ENCODE data around the gene NAAA. TPM values are rescaled to one million over a fixed set of nuclear protein-coding genes. Genes with fewer than 3 reads are reported as not detected.

The NAAA gene
- 26.1 TPM for total RNA-seq
- polyA plus RNA-seq: 21.7 TPM
- long read RNA-seq, donor 1: 0 reads
- long read RNA-seq, donor 2: 0 reads
- long read RNA-seq, donor 3, partial matches to known transcripts: 0 of 5 reads
- long read RNA-seq, donor 3, other reads (novel, unspliced or antisense): 0 of 5 reads
- long read RNA-seq, donor 4, transcript NAAA-201 (11 exons, 1,900 nt): major isoform, 6 of 6 reads
- long read RNA-seq, donor 4, partial matches to known transcripts: 0 of 6 reads
- long read RNA-seq, donor 4, other reads (novel, unspliced or antisense): 0 of 6 reads
- long read RNA-seq, donor 5, transcript NAAA-201 (11 exons, 1,900 nt): major isoform, 5 of 16 reads
- long read RNA-seq, donor 5, partial matches to known transcripts: 5 of 16 reads
- long read RNA-seq, donor 5, other reads (novel, unspliced or antisense): 0 of 16 reads
- long read RNA-seq, donor 6, partial matches to known transcripts: 0 of 4 reads
- long read RNA-seq, donor 6, other reads (novel, unspliced or antisense): 0 of 4 reads
- long read RNA-seq, donor 7, partial matches to known transcripts: 11 of 16 reads
- long read RNA-seq, donor 7, other reads (novel, unspliced or antisense): 0 of 16 reads
- long read RNA-seq, donor 8, partial matches to known transcripts: 0 of 3 reads
- long read RNA-seq, donor 8, other reads (novel, unspliced or antisense): 0 of 3 reads
- long read RNA-seq, donor 9, transcript NAAA-201 (11 exons, 1,900 nt): major isoform, 5 of 5 reads
- long read RNA-seq, donor 9, partial matches to known transcripts: 0 of 5 reads
- long read RNA-seq, donor 9, other reads (novel, unspliced or antisense): 0 of 5 reads
- long read RNA-seq, donor 10, partial matches to known transcripts: 0 of 2 reads
- long read RNA-seq, donor 10, other reads (novel, unspliced or antisense): 0 of 2 reads

DNA sequence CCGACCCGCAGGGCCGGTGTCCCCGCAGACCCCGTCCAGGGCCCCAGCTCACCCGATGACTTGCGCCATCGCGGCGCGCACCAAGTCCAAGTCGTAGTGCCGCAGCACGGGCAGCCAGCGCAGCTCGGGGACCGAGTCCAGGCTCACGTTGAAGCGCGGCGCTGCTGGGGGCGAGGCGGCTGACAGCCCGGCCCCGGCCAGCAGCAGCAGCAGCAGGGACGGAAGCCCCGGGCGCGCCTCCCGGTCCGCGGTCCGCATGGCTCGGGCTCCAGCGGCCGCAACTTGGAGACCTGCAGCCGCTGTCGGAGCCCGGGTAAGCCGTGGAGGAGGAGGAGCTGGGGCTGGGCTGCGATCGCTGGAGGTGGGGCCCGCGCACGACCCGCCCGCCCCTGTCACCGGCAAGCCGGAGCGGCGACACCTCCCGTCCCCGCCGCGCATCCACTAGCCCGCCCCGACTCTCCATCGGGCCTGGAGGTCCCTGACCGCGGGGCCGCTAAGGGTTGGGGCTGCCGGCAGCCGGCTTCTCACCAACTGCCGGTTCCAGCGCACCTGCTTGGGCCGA is at the start of gene NAAA:
Gene NAAA, minus strand, starts transcription at position 322 of the 562 bp plus-strand sequence. Its CDS starts 64 bp downstream, at position 258.
- Histone ChIP-seq H3K36me3 (ENCODE audit: control insufficient read depth in 2 of 2, insufficient read depth in 2 of 2, low read length in 1 of 2) (peaks cover 0 to 3% of the 10 kb centered on the region in 2 donors), H3K9me3 (ENCODE audit: control insufficient read depth in 2 of 2, insufficient read depth in 1 of 2, low read length in 1 of 2) (no peaks in the 10 kb centered on the region), H3K27me3 (ENCODE audit: control insufficient read depth in 2 of 2, insufficient read depth in 1 of 2, low read length in 1 of 2) (peaks cover 0 to 10% of the 10 kb centered on the region in 2 donors), H3K4me1 (ENCODE audit: control insufficient read depth in 2 of 2, insufficient read depth in 2 of 2, low read length in 2 of 2) (peaks cover 4 to 8% of the 10 kb centered on the region in 2 donors), H3K4me3 (ENCODE audit: low read length in 2 of 2) (peak within 1 kb of the TSS; percentile 72 to 80), H3K27ac (ENCODE audit: low read depth in 1 of 2, low read length in 1 of 2) (peak within 1 kb of the TSS; percentile 53 to 70)
- WGBS: under 1% methylated on average over 66 of the region's 66 CpGs
- peak; percentile 8 to 70 (median 46) for DNase-seq (ENCODE audit: low read depth in 6 of 9, low spot score in 9 of 9)

DNA sequence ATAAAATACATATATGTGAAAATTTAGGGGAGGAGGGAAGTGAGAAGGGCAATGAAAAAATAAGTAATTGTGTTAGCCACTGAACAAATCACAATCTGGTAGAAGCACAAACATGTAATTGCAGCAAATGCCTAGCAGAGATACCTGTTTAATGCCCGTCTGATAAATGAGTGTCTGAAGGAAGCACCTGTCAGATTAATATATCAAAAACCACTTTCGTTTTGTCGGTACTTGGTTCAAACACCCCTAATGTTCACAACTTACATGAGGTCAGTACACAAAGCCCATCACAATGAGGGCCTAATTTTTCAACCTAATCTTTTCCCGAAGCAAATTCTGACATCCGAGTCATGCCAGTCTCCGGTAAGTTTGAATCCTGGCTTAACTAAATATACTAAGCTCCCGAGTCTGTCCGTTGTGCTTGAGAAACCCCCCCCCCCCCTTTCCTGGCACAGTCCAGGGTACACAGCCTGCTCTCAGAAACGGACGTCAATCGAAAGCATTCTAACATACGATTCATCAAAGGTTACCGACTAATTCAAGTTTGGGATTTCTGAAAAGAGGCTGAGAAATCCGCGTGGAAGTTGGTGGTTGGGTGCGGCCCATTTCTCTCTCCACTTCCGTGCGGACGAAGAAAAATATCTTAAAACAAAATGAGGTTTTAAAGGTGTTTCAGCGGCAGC is 49.2 kb upstream of the NAAA start:
- peaks cover 7 to 12% of the 10 kb centered on the region in 2 donors for H3K4me1 ChIP-seq (ENCODE audit: control insufficient read depth in 2 of 2, insufficient read depth in 2 of 2, low read length in 2 of 2)
- H3K36me3 ChIP-seq (ENCODE audit: control insufficient read depth in 2 of 2, insufficient read depth in 2 of 2, low read length in 1 of 2): no peaks in the 10 kb centered on the region

DNA sequence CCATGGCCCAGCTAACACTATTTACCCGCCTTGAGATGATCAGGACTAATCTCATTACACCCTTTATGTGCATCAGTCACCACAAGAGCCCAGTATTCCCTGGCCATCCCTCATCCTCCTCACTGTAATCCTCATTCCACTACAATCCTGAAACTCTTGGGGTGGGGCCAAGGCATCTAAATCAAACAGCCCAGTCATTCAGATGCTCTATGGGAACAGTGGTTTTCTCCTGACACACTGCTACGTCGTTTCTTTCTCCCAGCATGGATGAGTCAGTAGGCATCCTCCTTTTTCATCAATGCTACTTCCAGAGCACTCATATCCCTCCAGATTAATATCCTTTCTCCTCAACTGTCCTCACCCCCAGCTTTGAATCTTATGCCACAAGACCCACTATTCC is 44.3 kb upstream of the NAAA start:
- DNase-seq (ENCODE audit: low read depth in 6 of 9, low spot score in 9 of 9): no peak
- WGBS: 95% methylated on average over 3 of the region's 3 CpGs
- H3K9me3 ChIP-seq (ENCODE audit: control insufficient read depth in 2 of 2, insufficient read depth in 1 of 2, low read length in 1 of 2): no peaks in the 10 kb centered on the region
- no peak overlapping the region for H3K27ac ChIP-seq (ENCODE audit: low read depth in 1 of 2, low read length in 1 of 2)
- no peaks in the 10 kb centered on the region for H3K27me3 ChIP-seq (ENCODE audit: control insufficient read depth in 2 of 2, insufficient read depth in 1 of 2, low read length in 1 of 2)
- H3K36me3 ChIP-seq (ENCODE audit: control insufficient read depth in 2 of 2, insufficient read depth in 2 of 2, low read length in 1 of 2): peaks cover 9 to 12% of the 10 kb centered on the region in 2 donors
- peaks cover 4 to 6% of the 10 kb centered on the region in 2 donors for H3K4me1 ChIP-seq (ENCODE audit: control insufficient read depth in 2 of 2, insufficient read depth in 2 of 2, low read length in 2 of 2)
- no peak overlapping the region for H3K4me3 ChIP-seq (ENCODE audit: low read length in 2 of 2)

More for the DNA sequence above, 49.2 kb upstream of the NAAA start:
- WGBS: 1% methylated on average over 20 of the region's 20 CpGs
- Histone ChIP-seq H3K4me3 (ENCODE audit: low read length in 2 of 2) (peak overlapping the region; percentile 73 to 76), H3K27ac (ENCODE audit: low read depth in 1 of 2, low read length in 1 of 2) (no peak overlapping the region), H3K27me3 (ENCODE audit: control insufficient read depth in 2 of 2, insufficient read depth in 1 of 2, low read length in 1 of 2) (no peaks in the 10 kb centered on the region), H3K9me3 (ENCODE audit: control insufficient read depth in 2 of 2, insufficient read depth in 1 of 2, low read length in 1 of 2) (no peaks in the 10 kb centered on the region)
- peak in 5 of 9 donors; percentile 3 to 22 (median 11) for DNase-seq (ENCODE audit: low read depth in 6 of 9, low spot score in 9 of 9)

DNA sequence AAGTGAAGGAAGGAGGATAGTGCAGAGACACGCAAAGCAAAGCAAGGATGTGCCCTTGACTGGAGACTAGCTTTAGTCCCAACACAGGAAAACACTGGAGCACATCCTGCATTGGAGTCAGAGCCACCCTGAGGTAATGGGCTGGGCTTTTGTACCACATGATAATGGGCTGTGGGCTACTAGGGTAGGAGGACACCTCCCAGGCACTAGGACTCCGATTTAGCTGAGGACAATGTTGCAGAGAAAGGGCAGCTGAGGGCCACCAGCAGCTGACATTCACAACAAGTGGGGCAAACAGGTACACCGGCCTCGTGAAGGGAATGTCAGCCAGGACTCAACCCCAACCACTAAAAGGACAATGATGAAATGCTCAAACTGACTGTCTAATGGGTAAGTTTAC is 39.8 kb upstream of the NAAA start:
- no peak for DNase-seq (ENCODE audit: low read depth in 6 of 9, low spot score in 9 of 9)
- H3K4me1 ChIP-seq (ENCODE audit: control insufficient read depth in 2 of 2, insufficient read depth in 2 of 2, low read length in 2 of 2): no peaks in the 10 kb centered on the region
- no peaks in the 10 kb centered on the region for H3K9me3 ChIP-seq (ENCODE audit: control insufficient read depth in 2 of 2, insufficient read depth in 1 of 2, low read length in 1 of 2)
- H3K36me3 ChIP-seq (ENCODE audit: control insufficient read depth in 2 of 2, insufficient read depth in 2 of 2, low read length in 1 of 2): peaks cover 26 to 47% of the 10 kb centered on the region in 2 donors
- WGBS: 72% methylated on average over 4 of the region's 4 CpGs
- no peak overlapping the region for H3K27ac ChIP-seq (ENCODE audit: low read depth in 1 of 2, low read length in 1 of 2)
- H3K27me3 ChIP-seq (ENCODE audit: control insufficient read depth in 2 of 2, insufficient read depth in 1 of 2, low read length in 1 of 2): no peaks in the 10 kb centered on the region
- H3K4me3 ChIP-seq (ENCODE audit: low read length in 2 of 2): no peak overlapping the region

DNA sequence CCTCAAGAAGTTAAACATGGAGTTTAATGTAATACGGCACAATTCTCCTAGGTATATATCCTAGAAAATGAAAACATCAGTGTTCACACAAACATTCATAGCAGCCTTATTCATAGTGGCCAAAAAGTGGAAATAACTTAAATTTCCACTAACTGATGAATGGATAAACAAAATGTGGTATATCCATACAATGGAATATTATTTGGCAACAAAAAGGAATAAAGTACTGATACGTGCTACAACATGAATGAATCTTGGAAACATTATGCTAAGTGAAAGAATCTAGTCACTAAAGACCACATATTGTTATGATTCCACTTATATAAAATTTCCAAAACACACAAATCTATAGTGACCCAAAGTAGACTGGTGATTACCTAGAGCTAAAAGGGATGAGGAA is 35.4 kb upstream of the NAAA start:
- peaks cover 34 to 75% of the 10 kb centered on the region in 2 donors for H3K36me3 ChIP-seq (ENCODE audit: control insufficient read depth in 2 of 2, insufficient read depth in 2 of 2, low read length in 1 of 2)
- no peak for DNase-seq (ENCODE audit: low read depth in 6 of 9, low spot score in 9 of 9)
- H3K9me3 ChIP-seq (ENCODE audit: control insufficient read depth in 2 of 2, insufficient read depth in 1 of 2, low read length in 1 of 2): no peaks in the 10 kb centered on the region
- no peaks in the 10 kb centered on the region for H3K27me3 ChIP-seq (ENCODE audit: control insufficient read depth in 2 of 2, insufficient read depth in 1 of 2, low read length in 1 of 2)
- WGBS: over 99% methylated on average over 2 of the region's 2 CpGs
- H3K27ac ChIP-seq (ENCODE audit: low read depth in 1 of 2, low read length in 1 of 2): no peak overlapping the region
- no peaks in the 10 kb centered on the region for H3K4me1 ChIP-seq (ENCODE audit: control insufficient read depth in 2 of 2, insufficient read depth in 2 of 2, low read length in 2 of 2)
- H3K4me3 ChIP-seq (ENCODE audit: low read length in 2 of 2): no peak overlapping the region

DNA sequence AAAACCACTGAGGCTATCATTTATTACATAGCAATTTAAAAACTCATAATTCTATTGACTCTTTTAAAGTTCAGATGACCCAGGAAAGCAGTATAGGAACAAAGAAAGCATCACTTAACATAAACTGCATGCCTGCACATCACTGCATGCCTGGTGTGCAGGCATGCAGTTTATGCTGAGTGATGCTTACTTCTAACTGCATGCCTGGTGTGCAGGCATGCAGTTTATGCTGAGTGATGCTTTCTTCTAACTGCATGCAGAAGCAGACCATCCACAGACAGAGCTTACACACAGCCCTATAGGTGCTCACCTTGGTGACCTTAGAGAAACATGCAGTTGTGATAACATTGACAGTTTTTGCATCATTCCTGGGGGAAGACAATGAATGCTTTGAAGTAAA is 33.0 kb upstream of the NAAA start:
- DNase-seq (ENCODE audit: low read depth in 6 of 9, low spot score in 9 of 9): no peak
- Histone ChIP-seq H3K4me1 (ENCODE audit: control insufficient read depth in 2 of 2, insufficient read depth in 2 of 2, low read length in 2 of 2) (no peaks in the 10 kb centered on the region), H3K4me3 (ENCODE audit: low read length in 2 of 2) (no peak overlapping the region), H3K27ac (ENCODE audit: low read depth in 1 of 2, low read length in 1 of 2) (no peak overlapping the region), H3K27me3 (ENCODE audit: control insufficient read depth in 2 of 2, insufficient read depth in 1 of 2, low read length in 1 of 2) (no peaks in the 10 kb centered on the region), H3K36me3 (ENCODE audit: control insufficient read depth in 2 of 2, insufficient read depth in 2 of 2, low read length in 1 of 2) (peaks cover 29 to 79% of the 10 kb centered on the region in 2 donors), H3K9me3 (ENCODE audit: control insufficient read depth in 2 of 2, insufficient read depth in 1 of 2, low read length in 1 of 2) (no peaks in the 10 kb centered on the region)

DNA sequence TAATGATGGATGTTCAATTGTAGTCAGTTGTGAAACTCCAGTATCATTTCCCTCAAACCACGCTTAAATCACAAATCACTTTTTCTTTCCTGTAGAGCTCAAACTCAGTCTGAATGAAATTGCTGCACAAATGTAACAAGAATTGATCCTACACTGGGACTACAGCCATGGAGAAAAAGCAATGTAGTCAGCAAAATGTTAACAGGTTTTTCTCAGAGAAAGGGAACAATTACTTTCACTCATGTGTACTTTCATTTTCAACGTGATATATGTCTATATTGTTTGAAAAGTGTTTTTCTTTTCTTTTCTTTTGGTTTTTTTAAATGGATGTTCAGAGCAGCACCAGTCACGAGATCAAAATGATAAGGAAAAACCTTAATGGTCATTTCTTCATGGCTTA is 27.3 kb upstream of the NAAA start:
- WGBS: 95% methylated on average over 3 of the region's 3 CpGs
- Histone ChIP-seq H3K4me1 (ENCODE audit: control insufficient read depth in 2 of 2, insufficient read depth in 2 of 2, low read length in 2 of 2) (no peaks in the 10 kb centered on the region), H3K9me3 (ENCODE audit: control insufficient read depth in 2 of 2, insufficient read depth in 1 of 2, low read length in 1 of 2) (peaks cover 2 to 4% of the 10 kb centered on the region in 2 donors), H3K36me3 (ENCODE audit: control insufficient read depth in 2 of 2, insufficient read depth in 2 of 2, low read length in 1 of 2) (peaks cover 34 to 80% of the 10 kb centered on the region in 2 donors), H3K27me3 (ENCODE audit: control insufficient read depth in 2 of 2, insufficient read depth in 1 of 2, low read length in 1 of 2) (no peaks in the 10 kb centered on the region), H3K4me3 (ENCODE audit: low read length in 2 of 2) (no peak overlapping the region), H3K27ac (ENCODE audit: low read depth in 1 of 2, low read length in 1 of 2) (no peak overlapping the region)
- DNase-seq (ENCODE audit: low read depth in 6 of 9, low spot score in 9 of 9): no peak

DNA sequence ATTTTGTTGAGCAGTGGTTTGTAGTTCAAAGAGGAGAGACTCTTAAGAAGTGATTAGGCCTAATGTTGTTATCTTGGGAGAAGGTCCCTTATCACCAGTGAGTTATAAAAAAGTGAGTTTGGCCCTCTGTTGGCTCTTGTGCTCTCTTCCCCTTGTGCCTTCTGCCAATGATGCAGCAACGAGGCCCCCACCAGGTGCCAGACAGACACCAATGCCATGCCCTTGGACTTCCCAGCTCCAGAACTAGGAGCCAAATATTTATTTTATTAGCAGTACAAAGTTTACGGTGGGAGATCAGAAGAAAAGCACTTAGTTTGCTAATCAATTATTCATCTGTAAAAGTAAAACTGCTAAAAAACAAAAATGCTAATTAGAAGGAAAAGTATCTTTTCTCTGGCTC is 22.7 kb upstream of the NAAA start:
- H3K27me3 ChIP-seq (ENCODE audit: control insufficient read depth in 2 of 2, insufficient read depth in 1 of 2, low read length in 1 of 2): no peaks in the 10 kb centered on the region
- peaks cover 2 to 4% of the 10 kb centered on the region in 2 donors for H3K9me3 ChIP-seq (ENCODE audit: control insufficient read depth in 2 of 2, insufficient read depth in 1 of 2, low read length in 1 of 2)
- WGBS: 50% methylated on average over 2 of the region's 2 CpGs
- no peaks in the 10 kb centered on the region for H3K4me1 ChIP-seq (ENCODE audit: control insufficient read depth in 2 of 2, insufficient read depth in 2 of 2, low read length in 2 of 2)
- no peak for DNase-seq (ENCODE audit: low read depth in 6 of 9, low spot score in 9 of 9)
- no peak overlapping the region for H3K27ac ChIP-seq (ENCODE audit: low read depth in 1 of 2, low read length in 1 of 2)
- no peak overlapping the region for H3K4me3 ChIP-seq (ENCODE audit: low read length in 2 of 2)
- H3K36me3 ChIP-seq (ENCODE audit: control insufficient read depth in 2 of 2, insufficient read depth in 2 of 2, low read length in 1 of 2): peaks cover 46 to 79% of the 10 kb centered on the region in 2 donors
